Measurements from ENCODE around the gene EML4. TPM values are rescaled to one million over a fixed set of nuclear protein-coding genes. Genes with fewer than 3 reads are reported as not detected.
"Not testable (repeated sequence)": the region's sequence is repeated elsewhere in the genome, so short reads cannot be mapped to it uniquely, and the experiment has no call there.

The EML4 gene
- total and polyA plus RNA-seq, 2 donors from 2014 or later = 13.0 to 53.6 TPM

DNA sequence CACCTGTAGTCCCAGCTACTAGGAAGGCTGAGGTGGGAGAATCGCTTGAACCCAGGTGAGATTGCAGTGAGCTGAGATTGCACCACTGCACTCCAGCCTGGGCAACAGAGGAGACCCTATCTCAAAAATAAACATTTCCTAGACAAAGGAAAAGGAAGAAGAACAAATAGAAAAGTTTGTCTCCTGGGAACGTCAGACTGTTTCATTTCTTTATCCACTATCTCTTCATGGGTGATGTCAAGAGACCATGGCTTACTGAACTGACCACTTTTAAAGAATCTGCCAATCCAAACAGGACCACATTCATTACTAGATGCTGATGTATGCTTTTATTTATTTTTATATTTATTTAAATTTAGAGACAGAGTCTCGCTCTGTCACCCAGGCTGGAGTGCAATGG is 165.1 kb downstream of the EML4 start:
- DNase-seq = no peak
- FAIRE-seq = no peak
- TF ChIP-seq, protein P1, sequence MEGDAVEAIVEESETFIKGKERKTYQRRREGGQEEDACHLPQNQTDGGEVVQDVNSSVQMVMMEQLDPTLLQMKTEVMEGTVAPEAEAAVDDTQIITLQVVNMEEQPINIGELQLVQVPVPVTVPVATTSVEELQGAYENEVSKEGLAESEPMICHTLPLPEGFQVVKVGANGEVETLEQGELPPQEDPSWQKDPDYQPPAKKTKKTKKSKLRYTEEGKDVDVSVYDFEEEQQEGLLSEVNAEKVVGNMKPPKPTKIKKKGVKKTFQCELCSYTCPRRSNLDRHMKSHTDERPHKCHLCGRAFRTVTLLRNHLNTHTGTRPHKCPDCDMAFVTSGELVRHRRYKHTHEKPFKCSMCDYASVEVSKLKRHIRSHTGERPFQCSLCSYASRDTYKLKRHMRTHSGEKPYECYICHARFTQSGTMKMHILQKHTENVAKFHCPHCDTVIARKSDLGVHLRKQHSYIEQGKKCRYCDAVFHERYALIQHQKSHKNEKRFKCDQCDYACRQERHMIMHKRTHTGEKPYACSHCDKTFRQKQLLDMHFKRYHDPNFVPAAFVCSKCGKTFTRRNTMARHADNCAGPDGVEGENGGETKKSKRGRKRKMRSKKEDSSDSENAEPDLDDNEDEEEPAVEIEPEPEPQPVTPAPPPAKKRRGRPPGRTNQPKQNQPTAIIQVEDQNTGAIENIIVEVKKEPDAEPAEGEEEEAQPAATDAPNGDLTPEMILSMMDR (IDR thresholded peaks at IDR 0.05; ENCODE audit: borderline replicate concordance, extremely low read depth, insufficient read depth) = no peak
- intact Hi-C loops (cut with DNase I) = no loop called here
- no peak overlapping the region for H3K4me3 ChIP-seq (ENCODE audit: low read length in 3 of 3)
- H3K4me1 ChIP-seq (ENCODE audit: control insufficient read depth in 2 of 3, insufficient read depth in 2 of 3, low read depth in 1 of 3, low read length in 3 of 3) = peaks cover 0 to 2% (median 0%) of the 10 kb centered on the region in 3 donors
- no peaks in the 10 kb centered on the region for H3K27me3 ChIP-seq (ENCODE audit: control insufficient read depth, insufficient read depth, low read length)
- no peak overlapping the region for H3K9ac ChIP-seq (ENCODE audit: low read length in 3 of 3)
- H3K27ac ChIP-seq (ENCODE audit: low read depth in 2 of 2, low read length in 2 of 2) = no peak overlapping the region
- H3K36me3 ChIP-seq (ENCODE audit: control insufficient read depth in 2 of 3, insufficient read depth in 3 of 3, low read length in 3 of 3) = peaks cover 8 to 35% (median 16%) of the 10 kb centered on the region in 3 donors
- no peaks in the 10 kb centered on the region for H3K9me3 ChIP-seq (ENCODE audit: control insufficient read depth in 2 of 3, insufficient read depth in 1 of 3, low read length in 3 of 3)

DNA sequence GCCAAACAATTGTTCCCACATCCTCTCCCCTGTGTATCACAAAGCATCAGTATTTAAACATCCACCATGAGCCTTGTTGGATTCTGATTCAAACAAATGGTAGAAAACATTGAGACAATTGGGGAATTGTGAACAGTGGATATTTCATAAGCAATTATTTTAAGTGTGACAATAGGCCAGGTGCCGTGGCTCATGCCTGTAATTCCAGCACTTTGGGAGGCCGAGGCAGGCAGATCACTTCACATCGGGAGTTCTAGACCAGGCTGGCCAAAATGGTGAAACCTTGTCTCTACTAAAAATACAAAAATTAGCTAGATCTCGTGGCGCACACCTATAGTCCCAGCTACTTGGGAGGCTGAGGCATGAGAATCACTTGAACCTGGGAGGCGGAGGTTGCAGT is 165.7 kb downstream of the EML4 start:
- H3K4me3 ChIP-seq (ENCODE audit: low read length in 3 of 3); H3K4me1 ChIP-seq (ENCODE audit: control insufficient read depth in 2 of 3, insufficient read depth in 2 of 3, low read depth in 1 of 3, low read length in 3 of 3); DNase-seq; FAIRE-seq; H3K9ac ChIP-seq (ENCODE audit: low read length in 3 of 3); intact Hi-C loops (cut with DNase I); H3K27ac ChIP-seq (ENCODE audit: low read depth in 2 of 2, low read length in 2 of 2); H3K9me3 ChIP-seq (ENCODE audit: control insufficient read depth in 2 of 3, insufficient read depth in 1 of 3, low read length in 3 of 3); H3K27me3 ChIP-seq (ENCODE audit: control insufficient read depth, insufficient read depth, low read length): not testable (repeated sequence)
- peaks cover 8 to 29% (median 12%) of the 10 kb centered on the region in 3 donors for H3K36me3 ChIP-seq (ENCODE audit: control insufficient read depth in 2 of 3, insufficient read depth in 3 of 3, low read length in 3 of 3)

DNA sequence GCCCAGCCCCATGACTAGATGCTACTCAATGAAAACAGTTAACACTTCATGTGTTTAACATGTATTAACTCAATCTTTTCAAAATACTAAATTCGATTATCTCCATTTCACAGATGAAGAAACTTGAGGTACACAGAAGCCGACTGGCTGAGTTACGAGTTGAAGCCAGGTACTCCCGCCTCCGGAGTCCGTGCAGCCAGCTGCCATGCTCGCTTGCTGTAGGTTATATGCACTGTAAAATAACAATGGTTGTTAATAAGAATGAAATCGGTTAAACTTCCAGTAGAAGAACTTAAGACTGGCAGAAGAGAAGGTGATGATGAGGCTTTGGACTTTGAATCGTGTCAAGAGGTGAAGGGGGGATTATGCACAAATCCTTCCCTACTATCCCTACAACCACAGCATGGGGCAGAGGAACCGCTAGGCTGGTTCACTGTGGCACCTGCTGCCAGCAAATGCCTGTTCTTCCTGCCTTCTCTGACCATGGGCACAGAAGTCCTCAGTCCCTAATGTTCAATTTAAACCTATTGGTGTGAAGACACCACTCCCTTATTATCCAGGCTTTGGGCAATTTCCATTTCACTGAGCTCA is 166.5 kb downstream of the EML4 start:
- Histone ChIP-seq H3K9me3 (ENCODE audit: control insufficient read depth in 2 of 3, insufficient read depth in 1 of 3, low read length in 3 of 3) (no peaks in the 10 kb centered on the region), H3K27me3 (ENCODE audit: control insufficient read depth, insufficient read depth, low read length) (no peaks in the 10 kb centered on the region), H3K27ac (ENCODE audit: low read depth in 2 of 2, low read length in 2 of 2) (no peak overlapping the region), H3K4me1 (ENCODE audit: control insufficient read depth in 2 of 3, insufficient read depth in 2 of 3, low read depth in 1 of 3, low read length in 3 of 3) (peaks cover 0 to 4% (median 0%) of the 10 kb centered on the region in 3 donors), H3K9ac (ENCODE audit: low read length in 3 of 3) (no peak overlapping the region), H3K36me3 (ENCODE audit: control insufficient read depth in 2 of 3, insufficient read depth in 3 of 3, low read length in 3 of 3) (peaks cover 6 to 24% (median 10%) of the 10 kb centered on the region in 3 donors), H3K4me3 (ENCODE audit: low read length in 3 of 3) (no peak overlapping the region)
- no peak for FAIRE-seq
- DNase-seq = no peak
- intact Hi-C loops (cut with DNase I) = no loop called here
- TF ChIP-seq, protein P1 (IDR thresholded peaks at IDR 0.05; ENCODE audit: borderline replicate concordance, extremely low read depth, insufficient read depth) = no peak

DNA sequence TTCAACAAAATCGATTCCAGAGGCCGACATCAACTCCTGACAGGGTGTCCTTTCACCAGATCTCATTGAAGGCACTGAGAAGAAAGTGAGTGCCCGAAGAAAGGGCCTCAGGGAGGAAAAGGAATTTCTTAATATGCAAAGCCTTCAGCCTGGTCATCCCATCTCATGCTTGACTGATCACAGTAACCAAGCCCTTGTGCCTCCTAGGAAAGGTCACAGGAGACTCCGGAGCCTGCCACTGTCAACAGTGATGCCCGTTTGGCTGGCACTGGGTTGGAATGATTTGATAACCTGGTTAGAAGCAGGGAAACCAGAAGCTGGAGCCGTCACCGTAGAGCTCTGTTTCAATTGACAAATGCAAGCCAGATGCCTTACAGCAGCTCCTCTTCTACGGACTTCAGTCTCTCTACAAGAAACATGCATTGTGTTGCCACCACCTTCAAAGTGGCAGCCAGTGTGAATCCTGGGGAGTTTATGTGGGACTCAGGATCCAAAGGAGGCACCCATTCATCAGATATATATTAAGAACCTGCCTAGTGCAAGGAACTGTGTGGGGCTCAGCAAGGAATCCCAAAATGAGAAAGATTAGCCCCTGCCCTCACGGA is 167.3 kb downstream of the EML4 start:
- TF ChIP-seq, protein P1 (IDR thresholded peaks at IDR 0.05; ENCODE audit: borderline replicate concordance, extremely low read depth, insufficient read depth) = no peak
- intact Hi-C loops (cut with DNase I) = no loop called here
- FAIRE-seq (no peak), DNase-seq (peak in 2 of 5 donors; percentile 39 to 58)
- Histone ChIP-seq H3K4me1 (ENCODE audit: control insufficient read depth in 2 of 3, insufficient read depth in 2 of 3, low read depth in 1 of 3, low read length in 3 of 3) (peaks cover 0 to 8% (median 0%) of the 10 kb centered on the region in 3 donors), H3K27me3 (ENCODE audit: control insufficient read depth, insufficient read depth, low read length) (no peaks in the 10 kb centered on the region), H3K9me3 (ENCODE audit: control insufficient read depth in 2 of 3, insufficient read depth in 1 of 3, low read length in 3 of 3) (no peaks in the 10 kb centered on the region), H3K9ac (ENCODE audit: low read length in 3 of 3) (no peak overlapping the region), H3K36me3 (ENCODE audit: control insufficient read depth in 2 of 3, insufficient read depth in 3 of 3, low read length in 3 of 3) (peaks cover 6 to 17% (median 10%) of the 10 kb centered on the region in 3 donors), H3K27ac (ENCODE audit: low read depth in 2 of 2, low read length in 2 of 2) (no peak overlapping the region), H3K4me3 (ENCODE audit: low read length in 3 of 3) (no peak overlapping the region)
